CD4-positive, alpha-beta T cell treated with Interleukin-17A for 4 hours (primary cell): ENCODE measurements around the gene CERCAM.
"Not testable (repeated sequence)": the region's sequence is repeated elsewhere in the genome, so short reads cannot be mapped to it uniquely, and the experiment has no call there.

Experiments
- DNase-seq: peaks from one replicate; pipeline ENCODE4 v3.0.0-alpha.2; 2020; ENCODE audit warnings: mixed read lengths

Gene CERCAM

GRCh38 chr9:128393145-128393775 is 27.4 kb upstream of the CERCAM start:
- no peak for DNase-seq

- no peak for DNase-seq
These were observed 26.7 kb upstream of the CERCAM start for GRCh38 chr9:128393970-128394369.

- no peak for DNase-seq
These were observed 26.1 kb upstream of the CERCAM start for GRCh38 chr9:128394379-128395168.

- no peak for DNase-seq
These were observed 23.6 kb upstream of the CERCAM start for GRCh38 chr9:128396970-128397613.

- DNase-seq, result no peak
These were observed 22.8 kb upstream of the CERCAM start for GRCh38 chr9:128397831-128398230.

- no peak for DNase-seq
These were observed 20.8 kb upstream of the CERCAM start for GRCh38 chr9:128399861-128400260.

- DNase-seq, result no peak
These were observed 16.1 kb upstream of the CERCAM start for GRCh38 chr9:128404560-128404959.

- no peak for DNase-seq
These were observed 15.4 kb upstream of the CERCAM start for GRCh38 chr9:128405077-128405779.

- no peak for DNase-seq
These were observed 14.9 kb upstream of the CERCAM start for GRCh38 chr9:128405780-128406171.

- DNase-seq, result no peak
These were observed 13.7 kb upstream of the CERCAM start for GRCh38 chr9:128406848-128407391.

GRCh38 chr9:128408963-128409431 is 11.7 kb upstream of the CERCAM start:
- no peak for DNase-seq

GRCh38 chr9:128409450-128409849 is 11.2 kb upstream of the CERCAM start:
- no peak for DNase-seq

GRCh38 chr9:128409978-128410377 is 10.7 kb upstream of the CERCAM start:
- DNase-seq, result no peak

- DNase-seq, result no peak
These were observed 9.1 kb upstream of the CERCAM start for GRCh38 chr9:128411364-128412119.

GRCh38 chr9:128412120-128412790 is 8.4 kb upstream of the CERCAM start:
- peak; percentile 58 for DNase-seq

GRCh38 chr9:128413728-128414127 is 6.9 kb upstream of the CERCAM start:
- not testable (repeated sequence) for DNase-seq

GRCh38 chr9:128414461-128414860 is 6.2 kb upstream of the CERCAM start:
- DNase-seq, result no peak

- DNase-seq, result no peak
These were observed 5.4 kb upstream of the CERCAM start for GRCh38 chr9:128415281-128415680.

GRCh38 chr9:128416014-128416413 is 4.6 kb upstream of the CERCAM start:
- no peak for DNase-seq

GRCh38 chr9:128416432-128417019 is 4.1 kb upstream of the CERCAM start:
- DNase-seq, result no peak
